ENCODE measurements around the gene RABGEF1. TPM values are rescaled to one million over a fixed set of nuclear protein-coding genes. Genes with fewer than 3 reads are reported as not detected.
"Not testable (repeated sequence)": the region's sequence is repeated elsewhere in the genome, so short reads cannot be mapped to it uniquely, and the experiment has no call there.

Gene RABGEF1
- total RNA-seq, 2 experiments from 2014 or later: 18.2 to 25.5 TPM

- Histone ChIP-seq H3K4me2 (ENCODE audit: low read length) (peak overlapping the region; percentile 54), H3K4me3 (ENCODE audit: low read depth, low read length, poor library complexity, severe bottlenecking) (no peak overlapping the region), H3K79me2 (ENCODE audit: insufficient read depth, low read depth, low read length) (peaks cover 33% of the 10 kb centered on the region; the same call in 1 of the 2 replicates), H3K36me3 (ENCODE audit: insufficient read depth, low read length) (peaks cover 29% of the 10 kb centered on the region; the same call in 1 of the 2 replicates), H4K20me1 (ENCODE audit: insufficient read depth, low read length) (no peaks in the 10 kb centered on the region), H3K4me1 (ENCODE audit: insufficient read depth, low read length, poor library complexity, severe bottlenecking) (peaks cover 31% of the 10 kb centered on the region), H3K9me2 (ENCODE audit: insufficient read depth, low read length) (no peaks in the 10 kb centered on the region), H3K9me3 (ENCODE audit: low read length) (no peaks in the 10 kb centered on the region), H2AFZ (ENCODE audit: low read length) (no peak overlapping the region), H3K27ac (ENCODE audit: low read depth, low read length, poor library complexity, severe bottlenecking) (peak overlapping the region; percentile 35)
- no peak for TF ChIP-seq EZH2phosphoT487 (IDR thresholded peaks at IDR 0.05; ENCODE audit: borderline replicate concordance, low read depth, low read length)
- TF ChIP-seq, protein P1, sequence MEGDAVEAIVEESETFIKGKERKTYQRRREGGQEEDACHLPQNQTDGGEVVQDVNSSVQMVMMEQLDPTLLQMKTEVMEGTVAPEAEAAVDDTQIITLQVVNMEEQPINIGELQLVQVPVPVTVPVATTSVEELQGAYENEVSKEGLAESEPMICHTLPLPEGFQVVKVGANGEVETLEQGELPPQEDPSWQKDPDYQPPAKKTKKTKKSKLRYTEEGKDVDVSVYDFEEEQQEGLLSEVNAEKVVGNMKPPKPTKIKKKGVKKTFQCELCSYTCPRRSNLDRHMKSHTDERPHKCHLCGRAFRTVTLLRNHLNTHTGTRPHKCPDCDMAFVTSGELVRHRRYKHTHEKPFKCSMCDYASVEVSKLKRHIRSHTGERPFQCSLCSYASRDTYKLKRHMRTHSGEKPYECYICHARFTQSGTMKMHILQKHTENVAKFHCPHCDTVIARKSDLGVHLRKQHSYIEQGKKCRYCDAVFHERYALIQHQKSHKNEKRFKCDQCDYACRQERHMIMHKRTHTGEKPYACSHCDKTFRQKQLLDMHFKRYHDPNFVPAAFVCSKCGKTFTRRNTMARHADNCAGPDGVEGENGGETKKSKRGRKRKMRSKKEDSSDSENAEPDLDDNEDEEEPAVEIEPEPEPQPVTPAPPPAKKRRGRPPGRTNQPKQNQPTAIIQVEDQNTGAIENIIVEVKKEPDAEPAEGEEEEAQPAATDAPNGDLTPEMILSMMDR (conservative IDR thresholded peaks at IDR 0.05; ENCODE audit: low read length): peak; percentile 29; the same call in 1 of the 2 replicates
- ChIA-PET CTCF (ENCODE audit: unreplicated experiment) (interaction anchor here (0.7 kb wide), 1 partner anchor 106 kb away, joined by 8 read pairs; no protein-coding TSS in a partner anchor), POLR2A (interaction anchor here (0.6 to 1.4 kb wide), 4 partner anchors 14 to 365 kb away, joined by 3 to 7 read pairs (median 4); no protein-coding TSS in a partner anchor)
- no TSS peak for BruUV-seq (replicated peaks)
- DNase-seq (ENCODE audit: low spot score): peak; percentile 25
- intact Hi-C loops (cut with micrococcal nuclease; ENCODE audit: unreplicated experiment): no loop called here
Measured at GRCh38 chr7:66769833-66770512, 29.4 kb downstream of the RABGEF1 start.

- Histone ChIP-seq H3K4me2 (ENCODE audit: low read length) (no peak overlapping the region), H3K9me2 (ENCODE audit: insufficient read depth, low read length) (no peaks in the 10 kb centered on the region), H2AFZ (ENCODE audit: low read length) (no peak overlapping the region), H3K4me1 (ENCODE audit: insufficient read depth, low read length, poor library complexity, severe bottlenecking) (peaks cover 31% of the 10 kb centered on the region), H3K79me2 (ENCODE audit: insufficient read depth, low read depth, low read length) (peaks cover 33% of the 10 kb centered on the region; the same call in 1 of the 2 replicates), H4K20me1 (ENCODE audit: insufficient read depth, low read length) (no peaks in the 10 kb centered on the region), H3K9me3 (ENCODE audit: low read length) (no peaks in the 10 kb centered on the region), H3K36me3 (ENCODE audit: insufficient read depth, low read length) (peaks cover 47% of the 10 kb centered on the region), H3K4me3 (ENCODE audit: low read depth, low read length, poor library complexity, severe bottlenecking) (no peak overlapping the region), H3K27ac (ENCODE audit: low read depth, low read length, poor library complexity, severe bottlenecking) (no peak overlapping the region)
- BruUV-seq (replicated peaks): no TSS peak
- ChIA-PET CTCF (ENCODE audit: unreplicated experiment) (no interaction called here), POLR2A (interaction anchor here (1.7 kb wide), 1 partner anchor 9 kb away, joined by 5 read pairs; no protein-coding TSS in a partner anchor)
- intact Hi-C loops (cut with micrococcal nuclease; ENCODE audit: unreplicated experiment): no loop called here
- no peak for TF ChIP-seq EZH2phosphoT487 (IDR thresholded peaks at IDR 0.05; ENCODE audit: borderline replicate concordance, low read depth, low read length)
- TF ChIP-seq, protein P1 (conservative IDR thresholded peaks at IDR 0.05; ENCODE audit: low read length): no peak
- no peak for DNase-seq (ENCODE audit: low spot score)
Measured at GRCh38 chr7:66771795-66772194, 31.3 kb downstream of the RABGEF1 start.

- Histone ChIP-seq H3K36me3 (ENCODE audit: insufficient read depth, low read length) (peaks cover 61% of the 10 kb centered on the region), H3K4me1 (ENCODE audit: insufficient read depth, low read length, poor library complexity, severe bottlenecking) (peaks cover 18% of the 10 kb centered on the region), H3K79me2 (ENCODE audit: insufficient read depth, low read depth, low read length) (peaks cover 22% of the 10 kb centered on the region; the same call in 1 of the 2 replicates)
- H3K27ac ChIP-seq (ENCODE audit: low read depth, low read length, poor library complexity, severe bottlenecking); H3K4me2 ChIP-seq (ENCODE audit: low read length); H3K9me2 ChIP-seq (ENCODE audit: insufficient read depth, low read length); CTCF ChIA-PET (ENCODE audit: unreplicated experiment); POLR2A ChIA-PET; intact Hi-C loops (cut with micrococcal nuclease; ENCODE audit: unreplicated experiment); BruUV-seq (replicated peaks); H4K20me1 ChIP-seq (ENCODE audit: insufficient read depth, low read length); DNase-seq (ENCODE audit: low spot score); H3K9me3 ChIP-seq (ENCODE audit: low read length); H3K4me3 ChIP-seq (ENCODE audit: low read depth, low read length, poor library complexity, severe bottlenecking); H2AFZ ChIP-seq (ENCODE audit: low read length): not testable (repeated sequence)
Measured at GRCh38 chr7:66773744-66774143, 33.2 kb downstream of the RABGEF1 start.

DNA sequence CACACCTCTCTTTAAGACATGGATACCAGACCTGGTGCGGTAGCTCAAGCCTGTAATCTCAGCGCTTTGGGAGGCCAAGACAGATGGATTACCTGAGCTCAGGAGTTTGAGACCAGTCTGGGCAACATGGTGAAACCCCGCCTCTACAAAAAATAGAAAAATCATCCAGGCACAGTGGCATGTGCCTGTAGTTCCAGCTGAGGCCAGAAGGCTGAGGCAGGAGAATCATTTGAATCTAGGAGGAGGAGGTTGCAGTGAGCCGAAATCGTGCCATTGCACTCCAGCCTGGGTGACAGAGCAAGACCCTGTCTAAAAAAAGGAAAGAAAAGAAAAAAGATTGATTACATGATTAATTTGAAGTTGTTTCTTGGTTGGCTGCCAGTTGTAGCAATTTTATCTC lies 35.9 kb downstream of the RABGEF1 start:
- CTCF ChIA-PET (ENCODE audit: unreplicated experiment): not testable (repeated sequence)

More for the DNA sequence above, 35.9 kb downstream of the RABGEF1 start:
- DNase-seq (ENCODE audit: low spot score); H4K20me1 ChIP-seq (ENCODE audit: insufficient read depth, low read length); H3K79me2 ChIP-seq (ENCODE audit: insufficient read depth, low read depth, low read length); BruUV-seq (replicated peaks); H3K4me1 ChIP-seq (ENCODE audit: insufficient read depth, low read length, poor library complexity, severe bottlenecking); H2AFZ ChIP-seq (ENCODE audit: low read length); H3K4me3 ChIP-seq (ENCODE audit: low read depth, low read length, poor library complexity, severe bottlenecking); H3K27ac ChIP-seq (ENCODE audit: low read depth, low read length, poor library complexity, severe bottlenecking); H3K9me2 ChIP-seq (ENCODE audit: insufficient read depth, low read length); H3K9me3 ChIP-seq (ENCODE audit: low read length); H3K4me2 ChIP-seq (ENCODE audit: low read length); intact Hi-C loops (cut with micrococcal nuclease; ENCODE audit: unreplicated experiment): not testable (repeated sequence)
- H3K36me3 ChIP-seq (ENCODE audit: insufficient read depth, low read length): peaks cover 79% of the 10 kb centered on the region
- POLR2A ChIA-PET: interaction anchor here (0.6 to 1.0 kb wide), 2 partner anchors 68 to 173 kb away, joined by 3 read pairs; no protein-coding TSS in a partner anchor

Measured in OCI-LY7 (cell line).